ENCODE data around the gene IQSEC3.
"Not testable (repeated sequence)": the region's sequence is repeated elsewhere in the genome, so short reads cannot be mapped to it uniquely, and the experiment has no call there.

The IQSEC3 gene

DNA sequence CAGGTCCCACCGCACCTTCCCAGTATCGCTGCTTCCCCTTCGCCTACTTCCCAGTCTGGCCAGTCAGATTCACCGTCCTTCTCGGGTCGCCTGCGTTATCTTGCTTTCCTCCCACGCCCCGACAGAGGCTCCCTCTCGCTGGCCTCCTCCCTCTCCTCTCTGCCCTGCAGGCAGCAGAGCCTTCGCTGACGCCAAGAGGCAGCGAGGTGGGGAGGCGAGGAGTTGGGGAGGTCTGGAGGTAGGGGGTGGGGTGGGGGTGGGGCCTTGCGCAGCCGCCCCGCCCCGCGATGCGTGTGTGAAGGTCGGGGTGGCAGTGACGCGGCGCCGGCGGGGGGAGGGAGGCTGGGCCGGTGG lies at the start of gene IQSEC3:
IQSEC3 (plus strand) TSS at position 340 of the 354 bp plus-strand sequence. CDS start 116 bp downstream, outside the sequence.
- not testable (repeated sequence) for DNase-seq

DNA sequence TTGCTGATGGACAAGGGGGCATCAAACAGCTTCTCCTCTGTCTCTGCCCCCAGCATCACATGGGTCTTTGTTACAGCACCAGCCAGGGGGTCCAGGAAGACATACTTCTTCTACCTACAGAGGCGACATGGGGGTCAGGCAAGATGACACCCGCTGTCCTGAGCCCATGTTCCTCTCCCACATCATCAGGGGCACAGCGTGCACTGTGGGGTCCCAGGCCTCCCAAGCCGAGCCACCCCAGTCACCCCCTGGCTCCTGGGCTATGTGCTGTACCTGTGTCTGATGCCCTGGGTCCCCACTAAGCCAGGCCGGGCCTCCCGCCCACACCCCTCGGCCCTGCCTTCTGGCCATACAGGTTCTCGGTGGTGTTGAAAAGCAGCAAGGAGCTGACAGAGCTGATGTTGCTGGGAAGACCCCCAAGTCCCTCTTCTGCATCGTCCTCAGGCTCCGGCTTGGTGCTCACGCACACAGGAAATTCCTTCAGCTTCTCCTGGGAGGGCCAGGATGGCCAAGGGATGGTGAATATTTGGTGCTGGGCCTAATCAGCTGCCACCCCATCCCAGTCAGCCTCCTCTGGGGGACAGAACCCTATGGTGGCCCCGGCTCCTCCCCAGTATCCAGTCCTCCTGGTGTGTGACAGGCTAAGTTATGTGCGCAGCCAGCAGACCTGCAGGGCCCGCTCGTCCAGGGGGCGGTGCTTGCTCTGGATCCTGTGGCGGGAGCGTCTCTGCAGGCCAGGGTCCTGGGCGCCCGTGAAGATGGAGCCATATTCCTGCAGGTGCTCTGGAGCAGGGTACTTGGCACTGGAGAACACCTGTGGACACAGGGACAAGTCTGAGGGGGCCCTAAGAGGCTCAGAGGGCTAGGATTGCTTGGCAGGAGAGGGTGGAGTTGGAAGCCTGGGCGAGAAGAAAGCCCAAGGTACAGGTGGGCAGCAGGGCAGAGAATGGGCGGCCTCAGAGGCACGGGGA lies 48.9 kb upstream of the IQSEC3 start:
- DNase-seq = not testable (repeated sequence)

DNA sequence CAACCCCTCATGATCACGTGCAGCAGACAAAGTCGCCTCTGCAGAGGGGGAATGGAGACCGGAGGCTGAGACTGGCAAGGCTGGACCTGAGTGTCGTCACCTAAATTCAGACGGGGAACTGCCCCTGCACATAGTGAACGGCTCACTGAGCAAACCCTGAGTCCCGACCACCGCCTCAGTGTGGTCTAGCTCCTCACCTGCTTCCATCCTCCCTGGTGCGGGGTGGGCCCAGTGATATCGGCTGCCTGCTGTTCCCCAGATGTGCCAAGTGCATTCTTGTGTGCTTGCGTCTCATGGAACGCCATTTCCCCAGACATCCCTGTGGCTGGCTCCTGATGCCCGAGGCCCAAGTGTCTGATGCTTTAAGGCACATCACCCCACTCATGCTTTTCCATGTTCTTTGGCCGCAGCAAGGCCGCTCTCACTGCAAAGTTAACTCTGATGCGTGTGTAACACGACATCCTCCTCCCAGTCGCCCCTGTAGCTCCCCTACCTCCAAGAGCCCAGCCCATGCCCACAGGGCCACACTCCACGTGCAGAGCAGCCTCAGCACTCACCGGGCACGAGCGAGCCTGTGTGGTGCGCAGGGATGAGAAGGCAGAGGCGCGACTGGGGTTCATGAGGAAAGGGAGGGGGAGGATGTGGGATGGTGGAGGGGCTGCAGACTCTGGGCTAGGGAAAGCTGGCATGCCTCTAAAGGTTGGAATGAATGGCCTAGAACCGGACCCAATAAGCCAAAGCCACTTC lies 47.6 kb upstream of the IQSEC3 start:
- not testable (repeated sequence) for DNase-seq

DNA sequence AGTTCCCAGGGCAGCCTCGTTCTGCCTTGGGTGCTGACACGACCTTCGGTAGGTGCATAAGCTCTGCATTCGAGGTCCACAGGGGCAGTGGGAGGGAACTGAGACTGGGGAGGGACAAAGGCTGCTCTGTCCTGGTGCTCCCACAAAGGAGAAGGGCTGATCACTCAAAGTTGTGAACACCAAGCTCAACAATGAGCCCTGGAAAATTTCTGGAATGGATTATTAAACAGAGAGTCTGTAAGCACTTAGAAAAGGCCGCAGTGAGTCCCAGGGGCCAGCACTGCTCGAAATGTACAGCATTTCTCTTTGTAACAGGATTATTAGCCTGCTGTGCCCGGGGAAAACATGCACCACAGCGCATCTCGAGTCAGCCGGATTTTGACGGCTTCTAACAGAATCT lies 46.7 kb upstream of the IQSEC3 start:
- DNase-seq = not testable (repeated sequence)

DNA sequence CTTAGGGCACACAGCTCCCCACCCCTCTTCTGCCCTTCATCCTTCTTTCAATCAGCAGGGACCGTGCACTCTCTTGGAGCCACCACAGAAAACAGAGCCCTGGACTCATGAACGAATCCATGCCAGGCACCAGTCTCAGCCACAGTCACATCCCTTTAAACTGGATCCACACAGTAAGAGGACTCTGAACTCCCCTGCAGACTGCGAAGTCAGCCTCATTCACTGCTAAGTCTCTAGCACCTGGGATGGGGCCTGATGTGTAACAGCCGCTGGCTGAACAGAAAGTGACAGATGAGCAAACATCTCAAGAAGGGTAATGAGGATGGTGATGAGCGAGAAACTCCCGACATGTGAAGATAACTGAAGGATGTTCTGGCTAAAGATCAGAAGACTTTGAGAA lies 45.8 kb upstream of the IQSEC3 start:
- DNase-seq = no peak

DNA sequence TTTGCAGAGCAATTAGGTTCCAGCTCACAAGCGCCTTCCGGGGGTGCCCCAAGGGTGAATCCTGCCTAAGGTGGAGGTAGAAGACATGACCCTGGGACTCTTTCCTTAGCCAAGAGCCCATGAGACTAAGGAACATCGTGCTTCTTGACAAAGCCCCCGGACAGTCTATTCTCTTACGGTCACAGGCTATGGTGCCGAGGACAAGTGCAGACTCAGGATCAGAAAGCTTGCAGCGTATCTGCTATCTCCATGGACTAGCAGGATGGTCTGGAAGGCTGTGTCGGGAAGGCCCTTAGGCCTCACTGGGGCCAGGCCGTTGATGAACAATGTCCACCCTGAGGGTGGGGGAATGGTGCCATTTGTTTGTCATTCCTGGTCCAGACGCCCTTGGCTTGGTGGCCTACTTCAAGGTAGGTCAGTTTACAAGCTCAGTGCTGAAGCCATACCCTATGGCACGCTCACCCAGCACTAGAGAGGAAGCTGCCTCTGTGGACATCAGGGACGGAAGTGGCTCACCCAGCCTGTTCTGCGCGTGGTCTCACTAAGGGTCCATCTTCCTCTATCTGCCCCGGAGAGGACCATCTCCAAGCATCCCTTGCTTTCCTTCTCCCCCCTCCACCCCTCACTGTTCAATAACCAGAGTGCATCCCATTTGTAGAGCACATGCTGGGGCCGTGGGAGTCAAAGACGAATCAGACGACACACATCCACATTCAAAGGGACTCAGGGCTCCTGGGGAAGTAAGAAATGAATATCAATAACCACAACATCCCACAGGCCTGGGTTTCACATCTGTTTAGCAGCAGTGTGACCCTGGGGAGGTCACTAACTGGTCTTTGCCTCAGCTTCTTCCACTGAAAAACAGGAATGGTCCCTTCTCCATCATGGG lies 45.0 kb upstream of the IQSEC3 start:
- no peak for DNase-seq

DNA sequence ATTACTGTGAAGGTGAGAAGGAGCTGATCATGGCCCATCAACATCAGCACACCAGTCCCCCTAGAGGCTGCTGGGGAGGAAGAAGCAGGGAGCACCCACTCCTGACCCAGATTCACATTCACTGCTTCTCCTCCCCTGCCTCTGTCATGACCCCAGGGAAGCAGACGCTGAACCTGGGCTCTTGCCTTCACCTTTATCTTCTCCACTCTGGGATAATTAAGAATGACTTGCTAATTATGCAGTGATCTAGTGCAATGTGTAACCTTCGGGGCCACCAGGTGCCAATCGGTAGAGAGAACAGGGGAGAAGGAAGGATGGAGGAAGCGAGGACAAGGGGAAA lies 44.4 kb upstream of the IQSEC3 start:
- no peak for DNase-seq

DNA sequence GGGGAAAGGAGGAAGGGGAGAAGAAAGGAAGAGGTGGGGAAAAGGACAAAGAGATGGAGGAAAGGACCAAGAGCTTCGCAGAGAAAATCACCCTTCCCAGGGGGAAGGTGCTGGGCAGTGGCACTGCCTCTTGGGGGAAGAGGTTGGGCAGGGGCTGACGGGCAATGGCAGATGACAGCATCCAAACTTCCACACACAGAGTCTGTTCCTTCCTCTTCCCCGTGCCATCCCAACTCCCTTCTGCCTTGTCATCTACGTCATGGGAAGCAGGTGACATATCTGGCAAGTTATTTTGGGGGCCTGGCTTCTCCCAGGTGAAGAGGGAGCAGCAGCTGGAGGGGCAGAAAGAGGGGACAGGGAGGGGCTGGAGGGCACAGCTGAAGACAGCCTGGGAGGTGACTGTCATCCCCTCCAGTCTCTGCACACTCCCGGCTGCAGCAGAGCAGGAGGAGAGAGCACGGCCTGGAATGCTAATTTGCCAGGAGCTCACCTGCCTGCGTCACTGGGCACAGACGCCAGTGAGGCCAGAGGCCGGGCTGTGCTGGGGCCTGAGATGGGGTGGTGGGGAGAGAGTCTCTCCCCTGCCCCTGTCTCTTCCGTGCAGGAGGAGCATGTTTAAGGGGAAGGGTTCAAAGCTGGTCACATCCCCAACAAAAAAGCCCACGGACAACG lies 43.9 kb upstream of the IQSEC3 start:
- no peak for DNase-seq

DNA sequence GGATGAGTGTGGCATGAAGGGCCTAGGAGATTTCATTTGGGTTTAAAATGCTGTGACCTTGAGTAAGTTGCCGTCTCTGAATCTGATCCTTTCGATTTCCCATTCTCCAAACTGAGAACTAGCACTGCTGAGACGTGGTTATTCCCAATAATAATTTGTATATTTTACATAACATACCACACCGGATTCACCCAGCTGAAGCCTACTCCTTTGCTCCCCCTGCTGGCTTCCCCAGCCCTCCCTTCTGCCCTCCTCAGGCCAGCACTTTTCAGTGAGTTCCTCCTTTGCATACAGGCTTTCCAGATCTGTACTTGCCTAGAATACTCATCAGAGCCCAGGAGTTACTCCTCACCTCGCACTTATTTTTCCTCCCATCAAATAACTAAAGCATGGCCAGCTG lies 38.7 kb upstream of the IQSEC3 start:
- DNase-seq = not testable (repeated sequence)

DNA sequence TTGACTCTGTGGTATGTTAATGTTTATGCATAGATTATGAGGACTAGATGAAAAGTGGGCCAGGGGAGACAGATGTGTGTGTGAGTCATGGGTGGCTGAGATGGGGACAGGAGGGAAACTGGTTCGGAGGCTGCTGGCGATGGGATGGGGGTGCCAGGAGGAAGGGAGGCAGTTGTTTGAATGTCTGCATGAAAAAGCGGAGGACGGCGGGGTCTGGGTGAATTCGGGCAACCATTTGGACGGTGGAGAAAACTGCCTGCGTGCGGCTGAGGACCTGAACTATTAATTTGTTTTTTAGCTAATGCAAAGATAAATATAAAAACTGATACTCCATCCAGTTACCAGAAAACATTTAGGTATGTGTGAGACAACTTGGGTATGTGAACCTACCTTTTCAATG lies 27.8 kb upstream of the IQSEC3 start:
- DNase-seq = not testable (repeated sequence)

DNA sequence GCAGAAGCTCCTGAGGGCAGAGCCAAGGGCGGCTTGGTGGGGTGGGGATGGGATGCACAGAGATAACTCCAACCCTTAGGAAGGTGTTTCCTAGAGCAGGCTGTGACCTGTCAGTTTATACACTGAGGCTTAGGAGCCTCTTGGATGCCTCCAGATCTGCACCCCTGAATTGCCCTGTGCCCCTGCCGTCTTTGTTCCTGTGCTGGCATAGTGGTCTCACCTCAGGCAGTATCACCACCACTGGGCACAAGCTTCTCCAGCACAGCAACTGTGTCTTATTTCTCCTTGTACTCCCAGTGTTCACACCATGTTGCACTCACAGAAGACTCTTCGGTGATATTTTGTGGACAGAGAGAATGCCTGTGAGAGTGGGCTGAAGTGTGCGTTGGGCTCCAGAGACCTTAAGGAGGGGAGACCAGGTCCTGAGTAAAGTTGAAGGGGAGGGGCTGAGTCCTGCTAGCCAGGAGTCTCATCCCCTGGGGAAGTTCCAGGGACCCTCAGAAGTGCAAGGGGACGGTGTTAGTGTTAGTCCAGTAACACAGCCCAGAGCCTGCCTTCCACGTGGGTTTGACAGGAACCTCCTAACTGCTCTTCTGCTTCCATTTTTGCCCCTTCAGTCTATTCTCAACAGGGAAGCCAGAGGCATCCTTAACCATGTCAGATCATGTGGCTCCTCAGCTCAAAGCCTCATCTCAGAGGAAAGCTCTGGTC lies 26.9 kb upstream of the IQSEC3 start:
- DNase-seq = not testable (repeated sequence)

DNA sequence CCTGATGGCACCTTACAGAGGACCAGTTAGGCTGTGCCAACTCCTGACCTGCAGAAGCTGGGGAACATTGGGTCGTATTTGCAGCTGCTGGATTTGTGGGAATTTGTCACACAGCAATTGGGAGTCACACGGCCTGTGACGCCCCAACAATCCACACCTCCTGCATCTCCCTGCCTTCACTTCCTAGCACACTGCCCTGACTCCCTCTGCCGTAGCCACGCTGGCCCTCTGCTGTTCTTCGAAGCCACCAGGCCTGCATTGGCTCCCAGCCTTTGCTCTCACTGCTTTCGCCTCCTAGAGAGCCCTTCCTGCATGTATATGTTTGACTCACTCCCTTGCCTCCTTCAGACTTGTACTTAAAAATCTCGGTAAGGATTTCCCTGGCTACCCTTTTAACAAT lies 22.2 kb upstream of the IQSEC3 start:
- not testable (repeated sequence) for DNase-seq

DNA sequence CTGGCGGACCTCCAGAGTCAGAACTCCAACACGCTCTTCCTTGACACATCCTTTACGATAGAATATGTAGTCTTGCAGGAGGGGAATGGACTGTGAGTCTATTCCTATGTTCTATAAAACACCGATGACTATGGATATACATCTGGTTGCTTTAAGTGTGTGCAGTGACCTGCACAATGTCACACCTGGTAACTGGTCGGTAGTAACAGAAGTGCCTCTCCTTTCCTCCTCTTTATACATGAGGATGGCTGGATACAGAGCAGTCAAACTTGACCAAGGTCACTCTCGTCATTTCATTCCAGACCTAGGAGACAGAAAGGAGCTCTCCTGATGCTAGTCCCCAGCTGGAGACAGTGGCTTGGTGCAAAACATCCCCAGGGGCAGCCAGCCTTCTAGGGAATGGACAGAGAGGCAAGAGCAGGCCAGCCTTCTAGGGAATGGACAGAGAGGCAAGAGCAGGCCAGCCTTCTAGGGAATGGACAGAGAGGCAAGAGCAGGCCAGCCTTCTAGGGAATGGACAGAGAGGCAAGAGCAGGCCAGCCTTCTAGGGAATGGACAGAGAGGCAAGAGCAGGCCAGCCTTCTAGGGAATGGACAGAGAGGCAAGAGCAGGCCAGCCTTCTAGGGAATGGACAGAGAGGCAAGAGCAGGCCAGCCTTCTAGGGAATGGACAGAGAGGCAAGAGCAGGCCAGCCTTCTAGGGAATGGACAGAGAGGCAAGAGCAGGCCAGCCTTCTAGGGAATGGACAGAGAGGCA lies 21.2 kb upstream of the IQSEC3 start:
- not testable (repeated sequence) for DNase-seq

DNA sequence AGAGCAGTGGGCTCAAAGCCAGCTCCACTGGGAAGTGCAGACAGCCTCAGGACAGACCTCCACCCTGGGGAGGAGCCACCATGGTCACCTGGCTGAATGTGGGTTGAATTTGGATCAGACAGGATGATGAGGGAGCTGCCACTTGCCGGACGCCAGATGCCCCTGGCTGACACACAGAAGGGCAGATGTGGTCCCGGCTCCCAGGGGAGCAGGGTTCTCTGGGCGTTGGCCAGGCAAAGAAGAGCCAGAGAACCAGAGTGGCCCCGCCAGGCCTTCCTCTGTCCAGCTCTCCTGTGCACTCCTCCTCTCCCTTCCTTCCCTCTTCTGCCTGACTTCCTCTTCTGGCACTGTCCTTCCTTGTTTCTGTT lies 20.6 kb upstream of the IQSEC3 start:
- not testable (repeated sequence) for DNase-seq

DNA sequence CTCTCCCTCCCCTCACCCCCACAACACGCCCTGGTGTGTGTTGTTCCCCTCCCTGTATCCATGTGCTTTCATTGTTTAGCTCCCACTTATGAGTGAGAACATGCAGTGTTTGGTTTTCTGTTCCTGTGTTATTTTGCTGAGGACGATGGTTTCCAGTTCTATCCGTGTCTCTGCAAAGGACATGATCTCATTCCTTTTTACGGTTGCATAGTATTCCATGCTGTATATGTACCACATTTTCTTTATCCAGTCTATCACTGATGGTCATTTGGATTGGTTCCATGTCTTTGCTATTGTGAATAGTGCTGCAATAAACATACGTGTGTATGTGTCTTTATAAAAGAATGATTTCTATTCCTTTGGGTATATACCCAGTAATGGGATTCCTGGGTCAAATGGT lies 20.0 kb upstream of the IQSEC3 start:
- not testable (repeated sequence) for DNase-seq

DNA sequence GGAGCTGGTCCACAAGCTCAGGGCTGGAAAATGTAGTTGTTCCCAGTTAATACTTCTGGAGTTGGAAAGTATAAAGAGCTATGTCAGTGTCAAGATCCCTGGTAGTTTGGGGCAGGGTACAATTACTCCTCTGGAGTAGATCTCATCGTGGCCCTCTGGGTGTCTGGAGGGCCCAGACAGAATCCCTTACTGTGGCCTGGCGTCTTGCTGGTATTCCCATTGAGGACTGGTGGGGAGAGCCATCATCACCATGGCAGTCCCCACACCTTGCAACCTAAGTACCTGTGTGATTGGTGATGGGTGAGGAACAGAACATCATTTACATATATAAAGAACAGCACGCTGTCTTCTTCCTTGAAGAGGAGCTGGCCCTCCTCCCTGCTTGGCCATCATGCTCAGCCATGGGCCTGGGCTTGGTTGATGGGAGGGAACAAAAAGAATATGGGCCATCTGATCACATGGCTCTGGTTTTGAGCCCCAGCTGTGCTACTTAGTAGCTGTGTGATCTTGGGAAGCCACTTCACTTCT lies 18.8 kb upstream of the IQSEC3 start:
- not testable (repeated sequence) for DNase-seq

DNA sequence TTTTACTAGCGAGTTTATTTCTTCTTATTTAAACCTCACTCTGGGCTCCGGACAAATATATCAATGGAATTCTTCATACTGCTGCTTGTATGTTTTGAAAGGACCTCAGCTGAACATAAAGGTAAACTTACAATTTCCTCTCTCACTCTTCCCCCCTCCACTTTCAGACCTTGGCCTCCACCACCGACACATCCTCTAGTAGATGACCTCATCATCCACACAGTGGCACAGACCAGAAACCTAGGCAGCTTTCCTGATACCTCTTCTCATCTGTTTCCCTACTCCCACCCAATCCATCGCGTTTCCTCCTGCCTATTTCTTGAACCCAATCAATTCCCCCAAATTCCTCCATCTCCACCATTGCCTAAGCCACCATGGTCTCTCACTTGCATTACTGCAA lies 17.4 kb upstream of the IQSEC3 start:
- DNase-seq = not testable (repeated sequence)

DNA sequence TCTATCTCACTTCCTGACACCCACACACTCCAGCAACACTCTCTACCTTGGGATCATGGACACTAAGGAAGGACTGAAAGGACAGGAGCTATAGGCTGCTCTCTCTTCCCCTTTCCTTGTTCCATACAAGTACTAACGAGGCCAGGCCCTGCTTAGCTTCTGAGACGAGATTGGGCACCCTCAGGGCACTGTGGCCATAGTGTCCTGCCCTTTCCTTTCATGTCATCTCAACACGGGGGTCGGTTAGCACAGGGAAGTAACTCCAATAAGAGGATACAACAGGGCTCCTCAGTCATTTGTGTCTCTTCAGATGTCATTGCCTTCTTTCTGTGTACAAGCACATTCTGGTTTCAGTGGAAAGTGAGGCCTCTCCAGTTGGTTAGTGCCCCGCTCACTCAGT lies 15.5 kb upstream of the IQSEC3 start:
- not testable (repeated sequence) for DNase-seq

DNA sequence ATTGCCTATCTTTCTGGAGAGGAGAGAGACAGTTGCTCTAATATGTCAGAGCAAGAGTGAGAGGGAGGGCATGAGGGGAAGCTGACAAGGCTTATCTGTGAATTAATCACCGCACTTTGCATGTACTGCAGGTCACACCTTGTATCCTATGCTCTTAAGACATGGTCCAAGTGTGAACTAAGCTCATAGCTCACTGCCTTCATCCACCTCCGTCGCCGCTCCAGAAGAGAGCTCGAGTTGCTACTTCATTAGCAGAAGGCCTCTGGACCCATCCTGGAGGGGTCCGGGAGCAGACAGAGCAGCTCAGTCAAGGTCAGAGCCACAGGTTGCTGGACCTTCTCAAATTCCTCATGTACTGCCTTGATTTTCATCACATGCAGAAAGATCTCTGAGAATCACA lies 14.6 kb upstream of the IQSEC3 start:
- not testable (repeated sequence) for DNase-seq

DNA sequence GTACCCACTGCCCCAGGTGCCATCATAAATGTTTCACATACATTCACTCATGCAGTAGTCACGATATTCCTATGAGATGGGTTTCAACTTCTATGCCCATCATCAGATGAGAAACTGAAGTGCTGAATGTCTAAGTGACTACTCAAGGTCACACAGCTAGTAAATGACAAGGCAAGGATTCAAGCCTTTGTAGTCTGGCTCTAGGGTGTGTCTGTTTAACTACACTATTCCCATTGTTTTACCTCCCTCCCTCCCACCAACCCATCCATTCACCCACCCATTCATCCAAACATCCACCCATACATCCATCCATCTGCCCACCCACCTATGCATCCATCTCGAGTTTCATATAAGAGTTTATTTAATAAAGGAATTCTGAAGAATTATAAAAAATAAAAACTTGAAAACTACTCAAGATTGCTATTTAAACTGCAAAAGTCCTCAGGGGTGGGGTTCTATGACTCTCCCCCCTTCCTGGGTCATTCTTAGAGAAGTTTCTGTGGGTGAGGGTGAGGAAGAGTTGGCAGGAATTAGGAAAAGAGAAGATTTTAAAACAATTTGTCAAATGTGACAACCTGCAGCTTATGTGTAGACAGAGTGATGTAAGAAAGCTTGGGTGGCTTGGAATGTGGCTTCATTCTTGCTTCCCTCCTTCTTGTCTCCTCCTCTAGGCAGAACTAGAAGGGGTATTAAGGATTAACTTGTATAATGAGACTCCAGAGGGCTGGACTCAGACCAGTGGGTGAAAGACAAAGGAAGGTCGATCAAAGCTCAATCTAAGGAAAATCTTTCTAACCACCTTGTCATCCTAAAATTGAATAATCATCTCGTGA lies 13.4 kb upstream of the IQSEC3 start:
- DNase-seq = not testable (repeated sequence)
